ENCODE measurements around the gene ZNF438. TPM values are rescaled to one million over a fixed set of nuclear protein-coding genes. Genes with fewer than 3 reads are reported as not detected.

The ZNF438 gene
- total RNA-seq, 1 experiment from 2014 or later: 0.83 TPM

- no peak overlapping the region for H3K14ac ChIP-seq (ENCODE audit: insufficient read depth, low read length)
- Mint-ChIP-seq H3K4me3 (no peak overlapping the region), H3K27ac (no peak overlapping the region), H3K27me3 (ENCODE audit: low read depth) (no peaks in the 10 kb centered on the region), H3K36me3 (ENCODE audit: insufficient read depth in 1 of 3, low read depth in 3 of 3) (peaks cover 5 to 34% (median 24%) of the 10 kb centered on the region in 3 experiments; a peak in 6 of 7 replicates), H3K9me3 (peaks cover 22 to 32% of the 10 kb centered on the region in 2 experiments; a peak in 4 of 5 replicates), H3K4me1 (no peaks in the 10 kb centered on the region)
- no peaks in the 10 kb centered on the region for H3K27me3 ChIP-seq (ENCODE audit: insufficient read depth, low read length)
- no peak overlapping the region for H3K27ac ChIP-seq (ENCODE audit: insufficient read length, low read depth, low read length)
- no peak for DNase-seq
- no peaks in the 10 kb centered on the region for H3K79me1 ChIP-seq (ENCODE audit: insufficient read depth, low read depth, low read length, poor library complexity, severe bottlenecking)
- H3K23me2 ChIP-seq (ENCODE audit: insufficient read length, low read depth, low read length, poor library complexity, severe bottlenecking): no peaks in the 10 kb centered on the region
- no peak overlapping the region for H3K18ac ChIP-seq (ENCODE audit: insufficient read length, low read depth, low read length)
- no peak overlapping the region for H2BK12ac ChIP-seq (ENCODE audit: insufficient read length, low read depth, low read length)
- H2BK120ac ChIP-seq (ENCODE audit: low read depth, low read length, poor library complexity, severe bottlenecking): no peak overlapping the region
- no peak overlapping the region for H4K8ac ChIP-seq (replicated peaks; ENCODE audit: insufficient read length, low read depth, low read length)
- no peak overlapping the region for H2AK5ac ChIP-seq (ENCODE audit: insufficient read length, low read length)
- no peak overlapping the region for H3K4me2 ChIP-seq (ENCODE audit: insufficient read depth, insufficient read length, low read length)
- no CpG with 5 or more reads among the region's 2 CpGs for WGBS (ENCODE audit: extremely low coverage, insufficient read length, low lambda C conversion rate)
- TF ChIP-seq, protein P1, sequence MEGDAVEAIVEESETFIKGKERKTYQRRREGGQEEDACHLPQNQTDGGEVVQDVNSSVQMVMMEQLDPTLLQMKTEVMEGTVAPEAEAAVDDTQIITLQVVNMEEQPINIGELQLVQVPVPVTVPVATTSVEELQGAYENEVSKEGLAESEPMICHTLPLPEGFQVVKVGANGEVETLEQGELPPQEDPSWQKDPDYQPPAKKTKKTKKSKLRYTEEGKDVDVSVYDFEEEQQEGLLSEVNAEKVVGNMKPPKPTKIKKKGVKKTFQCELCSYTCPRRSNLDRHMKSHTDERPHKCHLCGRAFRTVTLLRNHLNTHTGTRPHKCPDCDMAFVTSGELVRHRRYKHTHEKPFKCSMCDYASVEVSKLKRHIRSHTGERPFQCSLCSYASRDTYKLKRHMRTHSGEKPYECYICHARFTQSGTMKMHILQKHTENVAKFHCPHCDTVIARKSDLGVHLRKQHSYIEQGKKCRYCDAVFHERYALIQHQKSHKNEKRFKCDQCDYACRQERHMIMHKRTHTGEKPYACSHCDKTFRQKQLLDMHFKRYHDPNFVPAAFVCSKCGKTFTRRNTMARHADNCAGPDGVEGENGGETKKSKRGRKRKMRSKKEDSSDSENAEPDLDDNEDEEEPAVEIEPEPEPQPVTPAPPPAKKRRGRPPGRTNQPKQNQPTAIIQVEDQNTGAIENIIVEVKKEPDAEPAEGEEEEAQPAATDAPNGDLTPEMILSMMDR (conservative IDR thresholded peaks at IDR 0.05): no peak
- H3K79me2 ChIP-seq (ENCODE audit: insufficient read depth, low read length): no peaks in the 10 kb centered on the region
- no peak overlapping the region for H4K91ac ChIP-seq (ENCODE audit: insufficient read length, low read depth, low read length)
- no peaks in the 10 kb centered on the region for H3K9me3 ChIP-seq (ENCODE audit: control insufficient read depth, low read depth, low read length)
- no peak overlapping the region for H2BK5ac ChIP-seq (ENCODE audit: insufficient read length, low read length)
- H4K5ac ChIP-seq (ENCODE audit: insufficient read length, low read depth, low read length): no peak overlapping the region
- H4K20me1 ChIP-seq (ENCODE audit: control insufficient read depth, insufficient read depth, insufficient read length): no peaks in the 10 kb centered on the region
- H2BK15ac ChIP-seq (ENCODE audit: low read depth, low read length): no peak overlapping the region
- H3K23ac ChIP-seq (ENCODE audit: insufficient read length, low read depth, low read length): no peak overlapping the region
- no peak overlapping the region for H3K4ac ChIP-seq (ENCODE audit: low read depth, low read length)
- no peak overlapping the region for H3K56ac ChIP-seq (ENCODE audit: insufficient read length, low read depth, low read length)
- no peak overlapping the region for H3T11ph ChIP-seq (ENCODE audit: low read length)
- H3K9ac ChIP-seq (ENCODE audit: extremely low read depth, insufficient read length, low read length): no peak overlapping the region
- no peak overlapping the region for H2BK20ac ChIP-seq (ENCODE audit: low read depth, low read length, poor library complexity, severe bottlenecking)
- no peaks in the 10 kb centered on the region for H3K4me1 ChIP-seq (ENCODE audit: insufficient read depth, low read length)
- no peak overlapping the region for H2AFZ ChIP-seq (ENCODE audit: low read length)
Measured at GRCh38 chr10:30903397-30904138, 128.1 kb downstream of the ZNF438 start.
